Measurements from ENCODE around the gene UGT1A5.

Gene UGT1A5

DNA sequence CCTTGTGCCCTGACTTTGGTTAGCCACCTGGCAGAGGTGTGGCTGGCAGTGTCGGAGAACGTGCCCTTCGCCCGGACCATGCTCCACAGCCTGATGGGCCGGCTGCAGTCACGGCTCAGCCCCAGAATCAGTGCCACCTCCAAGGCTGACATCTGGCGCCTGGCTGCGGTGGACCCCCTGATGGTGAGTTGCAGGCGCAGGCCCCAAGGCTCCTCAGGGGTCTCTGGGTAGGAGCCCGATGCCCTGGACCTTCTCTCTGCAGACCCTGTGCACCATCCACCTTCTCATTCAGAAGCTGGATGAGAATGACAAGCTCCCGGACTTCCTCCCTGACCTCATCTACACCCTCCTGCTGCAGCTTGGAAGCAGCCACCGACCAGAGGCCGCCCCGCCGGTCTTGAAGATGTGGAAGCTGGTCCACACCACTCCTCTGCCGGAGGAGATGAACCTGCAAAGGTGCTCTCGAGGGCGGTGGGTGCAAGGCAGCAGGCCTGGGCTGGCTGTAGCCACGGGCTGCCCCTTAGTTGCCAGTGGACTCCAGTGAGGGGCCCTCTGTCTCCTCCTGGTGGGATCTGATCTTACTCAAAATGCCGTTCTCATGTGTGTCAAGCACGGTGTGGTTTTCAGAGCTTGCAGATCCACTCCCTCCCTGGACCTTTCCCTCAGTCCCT is 109.5 kb downstream of the UGT1A5 start:
- no peak for FAIRE-seq
- DNase-seq (ENCODE audit: insufficient read length, low spot score): no peak

All from HTR-8/SVneo (cell line).